Hepatocyte (in vitro differentiated cells): Measurements from ENCODE around the gene GABRA4.

ENCODE experiments used
- EZH2 ChIP-seq: fragments of 200-600 bp; sonication (generic); IDR thresholded peaks from 2 replicates; pipeline ENCODE4 v1.6.1; 2016; ENCODE audit warnings: antibody characterized with exemption, mild to moderate bottlenecking, borderline replicate concordance
- EZH2phosphoT487 ChIP-seq: fragments of 200-600 bp; sonication (generic); IDR thresholded peaks from one replicate; pipeline ENCODE4 v1.6.1; 2018; ENCODE audit warnings: antibody characterized with exemption, mild to moderate bottlenecking, low read depth, moderate library complexity; ENCODE audit not compliant: unreplicated experiment, severe bottlenecking
- TF ChIP-seq, protein P1 (sequence below): fragments of 200-600 bp; sonication (generic); IDR thresholded peaks from 2 replicates; pipeline ENCODE4 v1.5.1; 2016; ENCODE audit warnings: antibody characterized with exemption, mild to moderate bottlenecking; ENCODE audit not compliant: poor library complexity

DNA sequence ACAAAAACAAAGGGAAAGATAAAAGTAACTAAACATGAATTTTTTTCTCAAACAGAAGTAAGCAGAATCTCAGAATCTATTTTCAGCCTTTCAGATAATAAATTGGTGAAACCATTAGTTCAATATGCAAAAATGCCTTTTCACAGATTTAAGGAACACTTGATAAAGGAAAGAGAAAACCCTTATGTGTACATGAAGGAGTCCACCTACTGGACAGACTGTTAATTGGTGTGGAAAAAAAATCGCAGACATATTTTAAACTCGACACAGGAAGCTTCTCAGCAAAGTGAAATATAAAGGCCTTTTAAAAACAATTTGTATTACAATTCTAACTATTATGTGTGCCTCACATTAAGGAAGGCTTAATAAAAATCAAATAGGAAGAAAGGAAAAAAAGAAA lies 106.7 kb downstream of the GABRA4 start:
- TF ChIP-seq, protein P1, sequence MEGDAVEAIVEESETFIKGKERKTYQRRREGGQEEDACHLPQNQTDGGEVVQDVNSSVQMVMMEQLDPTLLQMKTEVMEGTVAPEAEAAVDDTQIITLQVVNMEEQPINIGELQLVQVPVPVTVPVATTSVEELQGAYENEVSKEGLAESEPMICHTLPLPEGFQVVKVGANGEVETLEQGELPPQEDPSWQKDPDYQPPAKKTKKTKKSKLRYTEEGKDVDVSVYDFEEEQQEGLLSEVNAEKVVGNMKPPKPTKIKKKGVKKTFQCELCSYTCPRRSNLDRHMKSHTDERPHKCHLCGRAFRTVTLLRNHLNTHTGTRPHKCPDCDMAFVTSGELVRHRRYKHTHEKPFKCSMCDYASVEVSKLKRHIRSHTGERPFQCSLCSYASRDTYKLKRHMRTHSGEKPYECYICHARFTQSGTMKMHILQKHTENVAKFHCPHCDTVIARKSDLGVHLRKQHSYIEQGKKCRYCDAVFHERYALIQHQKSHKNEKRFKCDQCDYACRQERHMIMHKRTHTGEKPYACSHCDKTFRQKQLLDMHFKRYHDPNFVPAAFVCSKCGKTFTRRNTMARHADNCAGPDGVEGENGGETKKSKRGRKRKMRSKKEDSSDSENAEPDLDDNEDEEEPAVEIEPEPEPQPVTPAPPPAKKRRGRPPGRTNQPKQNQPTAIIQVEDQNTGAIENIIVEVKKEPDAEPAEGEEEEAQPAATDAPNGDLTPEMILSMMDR = peak; percentile 38
- TF ChIP-seq EZH2phosphoT487 (no peak), EZH2 (no peak)
